Measurements from ENCODE around the gene PSMG4. TPM values are rescaled to one million over a fixed set of nuclear protein-coding genes. Genes with fewer than 3 reads are reported as not detected.
A peak's percentile ranks its signal among the peaks of the same experiment; 100 is the strongest.

The PSMG4 gene
- total and polyA plus RNA-seq, 2 of the 8 experiments (the other 6 are each of a cell fraction or from before 2014, with no cell fraction given), result 40.6 to 113 TPM

- TF ChIP-seq ASH2L (IDR thresholded peaks at IDR 0.05; ENCODE audit: low read length), result peak; percentile 92
- peak; percentile 59; the same call in 1 of the 2 replicates for TF ChIP-seq GABPA (IDR thresholded peaks at IDR 0.05; ENCODE audit: borderline replicate concordance, insufficient read depth, low read length)
- TF ChIP-seq, protein P1, sequence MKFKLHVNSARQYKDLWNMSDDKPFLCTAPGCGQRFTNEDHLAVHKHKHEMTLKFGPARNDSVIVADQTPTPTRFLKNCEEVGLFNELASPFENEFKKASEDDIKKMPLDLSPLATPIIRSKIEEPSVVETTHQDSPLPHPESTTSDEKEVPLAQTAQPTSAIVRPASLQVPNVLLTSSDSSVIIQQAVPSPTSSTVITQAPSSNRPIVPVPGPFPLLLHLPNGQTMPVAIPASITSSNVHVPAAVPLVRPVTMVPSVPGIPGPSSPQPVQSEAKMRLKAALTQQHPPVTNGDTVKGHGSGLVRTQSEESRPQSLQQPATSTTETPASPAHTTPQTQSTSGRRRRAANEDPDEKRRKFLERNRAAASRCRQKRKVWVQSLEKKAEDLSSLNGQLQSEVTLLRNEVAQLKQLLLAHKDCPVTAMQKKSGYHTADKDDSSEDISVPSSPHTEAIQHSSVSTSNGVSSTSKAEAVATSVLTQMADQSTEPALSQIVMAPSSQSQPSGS (IDR thresholded peaks at IDR 0.05; ENCODE audit: low read length), result no peak
- no peak for TF ChIP-seq KDM5A (IDR thresholded peaks at IDR 0.05; ENCODE audit: low read length)
- TF ChIP-seq CREB1 (IDR thresholded peaks at IDR 0.05), result peak; percentile 54; the same call in 1 of the 2 replicates
- no peak for TF ChIP-seq RFX5 (IDR thresholded peaks at IDR 0.05; ENCODE audit: borderline replicate concordance, low read depth, low read length)
- peak; percentile 89 for TF ChIP-seq SRF (IDR thresholded peaks at IDR 0.05; ENCODE audit: low read depth, low read length)
- peak; percentile 79 to 85; a peak in 3 of 4 replicates for TF ChIP-seq SIN3A (conservative IDR thresholded peaks at IDR 0.05 in 1 of 2, IDR thresholded peaks at IDR 0.05 in 1 of 2; ENCODE audit: low read depth in 1 of 2, low read length in 2 of 2)
- TF ChIP-seq POLR2AphosphoS5 (IDR thresholded peaks at IDR 0.05; ENCODE audit: low read depth, low read length), result peak; percentile 50; the same call in 1 of the 2 replicates
- TF ChIP-seq SP2 (IDR thresholded peaks at IDR 0.05; ENCODE audit: low read length), result no peak
- peak in 1 of 2 experiments; percentile 15; a peak in 1 of 4 replicates for TF ChIP-seq RAD21 (IDR thresholded peaks at IDR 0.05 in 1 of 2, conservative IDR thresholded peaks at IDR 0.05 in 1 of 2; ENCODE audit: low read depth in 2 of 2, low read length in 2 of 2)
- TF ChIP-seq HDAC2 (IDR thresholded peaks at IDR 0.05; ENCODE audit: borderline replicate concordance in 1 of 2, low read depth in 2 of 2, low read length in 2 of 2), result no peak; a peak in 1 of 4 replicates
- peak; percentile 68; the same call in 1 of the 2 replicates for TF ChIP-seq TBP (IDR thresholded peaks at IDR 0.05; ENCODE audit: low read depth, low read length)
- peak; percentile 37 for TF ChIP-seq TAF7 (optimal IDR thresholded peaks at IDR 0.05; ENCODE audit: borderline replicate concordance, low read depth, low read length)
- peak; percentile 69; the same call in 1 of the 2 replicates for TF ChIP-seq YY1 (IDR thresholded peaks at IDR 0.05; ENCODE audit: low read depth, low read length)
- TF ChIP-seq, protein P2, sequence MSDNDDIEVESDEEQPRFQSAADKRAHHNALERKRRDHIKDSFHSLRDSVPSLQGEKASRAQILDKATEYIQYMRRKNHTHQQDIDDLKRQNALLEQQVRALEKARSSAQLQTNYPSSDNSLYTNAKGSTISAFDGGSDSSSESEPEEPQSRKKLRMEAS (IDR thresholded peaks at IDR 0.05), result peak; percentile 81
- no peak for TF ChIP-seq NRF1 (IDR thresholded peaks at IDR 0.05; ENCODE audit: low read depth, low read length)
- peak in 1 of 2 experiments; percentile 55; a peak in 2 of 3 replicates for TF ChIP-seq POLR2A (IDR thresholded peaks at IDR 0.05; ENCODE audit: control extremely low read depth in 1 of 2, low read depth in 2 of 2, low read length in 2 of 2)
- no peak for TF ChIP-seq HDAC6 (IDR thresholded peaks at IDR 0.05; ENCODE audit: low read depth, low read length)
- TF ChIP-seq KDM4A (IDR thresholded peaks at IDR 0.05; ENCODE audit: low read depth, low read length, severe bottlenecking), result peak; percentile 93
Observed at GRCh38 chr6:3258720-3259490, at the start of gene PSMG4 (continued).

Data from H1 (cell line).